HG02588 (cell line): ENCODE results near the gene COG5.
"Not testable (repeated sequence)": the region's sequence is repeated elsewhere in the genome, so short reads cannot be mapped to it uniquely, and the experiment has no call there.

ENCODE experiments used
- ATAC-seq: cut with Tn5 transposase; IDR thresholded peaks from one replicate; pipeline ENCODE4 v1.9.1; 2021; ENCODE audit warnings: mild to moderate bottlenecking, moderate library complexity; ENCODE audit not compliant: unreplicated experiment

Gene COG5

GRCh38 chr7:107234436-107234835, 329.3 kb downstream of the COG5 start:
- ATAC-seq, result no peak

- no peak for ATAC-seq
Observed at GRCh38 chr7:107233981-107234380, 329.7 kb downstream of the COG5 start.

GRCh38 chr7:107233174-107233573, 330.5 kb downstream of the COG5 start:
- ATAC-seq, result no peak

DNA sequence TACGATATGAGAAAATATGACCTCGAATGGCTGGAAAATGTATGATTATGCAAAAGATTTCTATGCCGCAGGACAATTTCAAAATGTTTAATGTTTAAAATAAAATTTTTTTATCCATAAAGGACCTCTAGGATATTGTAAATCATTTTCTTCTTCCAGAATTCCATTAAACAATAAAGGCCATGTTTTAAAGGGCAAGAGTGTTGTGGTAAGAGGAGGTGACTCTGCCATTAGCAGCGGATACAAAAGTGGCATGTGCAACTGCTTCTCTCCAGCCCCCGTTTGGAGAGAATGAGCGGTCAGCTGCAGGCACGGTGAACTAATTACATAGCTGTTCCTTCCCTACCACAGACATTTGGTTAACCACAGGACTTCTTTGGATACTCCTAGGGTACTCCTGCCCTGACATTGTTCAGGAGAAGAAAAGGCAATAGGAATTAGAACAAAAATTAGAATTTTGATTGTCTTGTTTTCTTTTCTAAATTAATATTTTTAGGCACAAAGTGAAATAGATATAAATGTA, 331.1 kb downstream of the COG5 start:
- ATAC-seq, result no peak

- ATAC-seq, result no peak
Observed at GRCh38 chr7:107230334-107230733, 333.4 kb downstream of the COG5 start.

DNA sequence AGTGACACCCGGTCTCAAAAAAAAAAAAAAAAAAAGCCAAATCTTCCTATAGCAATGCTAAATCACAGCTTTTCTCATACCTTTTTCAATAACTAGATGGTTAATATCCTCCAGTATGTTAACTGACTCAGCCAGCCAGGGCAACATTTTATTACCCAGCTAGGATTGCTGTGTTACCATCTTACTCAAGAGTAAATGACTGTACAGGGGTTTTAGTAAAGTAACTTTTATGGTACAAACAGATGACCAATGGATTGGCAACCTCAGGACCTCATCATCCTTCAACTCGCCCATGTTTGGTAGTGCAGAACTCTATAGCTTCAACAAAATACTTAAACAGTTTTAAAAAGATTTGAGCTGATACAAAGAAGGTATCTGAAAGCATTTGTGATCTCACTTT, 335.4 kb downstream of the COG5 start:
- no peak for ATAC-seq

DNA sequence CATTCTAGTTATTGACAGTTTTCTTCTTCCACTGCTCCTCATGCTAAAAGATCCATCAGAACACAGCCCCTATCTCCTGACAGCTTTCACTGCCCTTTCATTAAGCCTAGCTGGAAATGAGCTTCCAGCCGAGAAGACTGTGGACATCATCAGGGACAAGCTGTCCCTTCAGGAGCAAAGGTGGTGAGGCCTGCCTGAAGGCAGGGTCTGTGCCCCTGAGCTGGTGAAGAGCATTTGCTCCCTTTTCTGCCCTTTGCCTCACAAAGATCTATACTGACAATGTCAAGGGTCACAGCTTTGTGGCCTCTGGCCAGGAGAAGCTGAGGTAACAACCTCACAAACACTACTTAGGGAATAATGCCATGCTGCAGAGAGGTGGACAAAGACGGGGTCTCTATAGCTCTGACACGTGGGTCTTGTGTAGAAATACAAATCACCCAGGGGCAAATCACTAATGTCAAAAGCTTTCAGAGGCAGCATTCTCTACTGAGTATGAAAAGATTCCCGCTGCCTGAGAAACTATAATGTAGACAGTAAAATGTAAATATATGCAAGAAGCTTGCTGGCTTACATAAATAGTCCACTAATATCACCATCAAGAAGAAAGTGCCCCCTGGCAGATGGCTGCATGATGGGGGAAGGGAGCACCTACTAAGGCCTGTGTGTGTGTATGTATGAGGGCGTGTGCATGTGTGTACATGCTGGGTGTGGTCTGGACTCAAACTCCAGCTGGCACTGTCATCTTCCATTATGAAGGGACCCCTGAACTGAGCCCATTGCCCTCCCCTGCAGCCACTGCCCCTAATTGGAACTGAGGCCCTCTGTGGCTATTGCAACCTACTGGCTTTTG, 339.1 kb downstream of the COG5 start:
- no peak for ATAC-seq

GRCh38 chr7:107220806-107221205, 342.9 kb downstream of the COG5 start:
- not testable (repeated sequence) for ATAC-seq

GRCh38 chr7:107220356-107220755, 343.4 kb downstream of the COG5 start:
- ATAC-seq, result no peak

- ATAC-seq, result no peak
Observed at GRCh38 chr7:107219563-107220244, 344.0 kb downstream of the COG5 start.

- ATAC-seq, result no peak
Observed at GRCh38 chr7:107213945-107214344, 349.8 kb downstream of the COG5 start.

GRCh38 chr7:107213193-107213788, 350.4 kb downstream of the COG5 start:
- no peak for ATAC-seq

- no peak for ATAC-seq
Observed at GRCh38 chr7:107212725-107213124, 351.0 kb downstream of the COG5 start.

GRCh38 chr7:107210400-107210799, 353.3 kb downstream of the COG5 start:
- ATAC-seq, result no peak

GRCh38 chr7:107209565-107209964, 354.2 kb downstream of the COG5 start:
- ATAC-seq, result no peak

- no peak for ATAC-seq
Observed at GRCh38 chr7:107208563-107208962, 355.2 kb downstream of the COG5 start.

- no peak for ATAC-seq
Observed at GRCh38 chr7:107208024-107208521, 355.6 kb downstream of the COG5 start.

DNA sequence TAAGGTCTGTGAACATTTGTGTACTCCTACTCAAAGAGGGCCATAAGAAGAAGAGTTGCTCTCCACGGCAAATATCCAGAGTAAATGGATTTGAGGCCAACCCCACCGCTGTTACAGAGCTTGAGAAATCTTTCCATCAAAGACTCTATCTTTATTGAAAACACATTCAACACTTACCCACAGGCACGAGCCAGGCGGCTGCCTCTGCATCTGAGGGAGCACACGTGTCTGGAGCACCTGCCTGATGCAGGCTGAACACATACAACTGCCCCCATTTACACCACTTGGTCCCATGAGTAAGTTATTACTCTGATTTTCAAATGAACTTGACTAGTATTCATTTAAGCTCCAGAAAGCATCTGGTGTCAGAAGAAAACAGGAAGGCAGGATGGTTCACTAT, 356.3 kb downstream of the COG5 start:
- no peak for ATAC-seq

DNA sequence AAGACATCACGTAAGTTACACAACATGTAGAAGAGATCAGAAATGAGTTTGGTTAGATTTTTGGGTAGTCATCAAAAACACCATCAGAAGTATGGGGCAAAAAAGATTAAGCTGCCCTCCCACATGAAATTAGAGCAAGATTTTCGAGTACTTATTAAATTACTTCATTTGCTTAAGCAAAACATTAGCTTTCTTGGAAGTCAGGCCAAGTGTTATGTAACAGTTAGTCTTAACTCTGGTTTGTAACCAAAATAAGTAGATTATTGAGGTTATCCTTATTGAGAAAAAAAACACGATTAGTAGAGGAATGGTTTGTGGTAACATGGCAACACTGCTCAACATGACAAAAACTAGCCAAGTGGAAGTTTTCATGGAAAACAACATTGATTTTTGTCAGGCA, 357.0 kb downstream of the COG5 start:
- ATAC-seq, result no peak

DNA sequence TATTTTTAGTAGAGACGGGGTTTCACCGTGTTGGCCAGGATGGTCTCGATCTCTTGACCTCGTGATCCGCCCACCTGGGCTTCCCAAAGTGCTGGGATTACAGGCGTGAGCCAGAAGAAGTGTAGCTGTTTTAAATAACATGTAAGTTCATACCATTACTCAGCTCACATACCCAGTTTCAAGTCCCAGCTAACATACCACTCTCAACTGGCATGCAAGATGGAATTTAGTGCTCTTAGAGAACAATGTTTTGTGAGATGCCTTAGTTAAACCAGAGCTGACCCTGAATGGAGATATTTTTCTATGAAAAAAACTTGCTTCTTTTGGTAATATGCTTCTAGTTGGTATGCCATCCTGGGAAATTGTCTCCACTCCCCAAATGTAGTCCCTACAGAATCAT, 357.6 kb downstream of the COG5 start:
- ATAC-seq, result no peak

DNA sequence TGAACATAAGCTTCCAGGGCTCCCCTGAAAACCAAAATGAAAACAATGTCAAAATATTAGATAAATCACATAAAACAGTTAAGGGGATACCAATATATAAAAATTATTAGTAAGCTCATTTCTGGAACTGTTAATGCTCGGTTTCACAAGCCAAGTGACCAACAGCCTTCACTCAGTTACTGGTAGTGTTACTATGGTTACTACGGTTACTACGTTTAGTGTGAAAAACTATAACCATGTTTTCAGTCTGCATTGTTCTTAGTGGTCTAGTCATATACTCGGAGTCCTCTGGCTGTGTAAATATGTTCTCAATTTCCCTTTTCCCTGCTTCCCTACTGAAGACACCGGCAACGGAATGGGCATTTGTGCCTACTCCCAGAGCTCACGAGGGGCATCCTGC, 360.1 kb downstream of the COG5 start:
- ATAC-seq, result no peak
